Activated gamma-delta T cell treated with anti-CD3 and anti-CD28 coated beads, Interleukin-2, amount 50 U/mL, for 16 hours (primary cell): ENCODE data around the gene DAZAP2.

ENCODE experiments used
- DNase-seq: peaks from one replicate; pipeline ENCODE4 v3.0.0-alpha.2; 2020; ENCODE audit warnings: low read depth

Gene DAZAP2, protein sequence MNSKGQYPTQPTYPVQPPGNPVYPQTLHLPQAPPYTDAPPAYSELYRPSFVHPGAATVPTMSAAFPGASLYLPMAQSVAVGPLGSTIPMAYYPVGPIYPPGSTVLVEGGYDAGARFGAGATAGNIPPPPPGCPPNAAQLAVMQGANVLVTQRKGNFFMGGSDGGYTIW

DNA sequence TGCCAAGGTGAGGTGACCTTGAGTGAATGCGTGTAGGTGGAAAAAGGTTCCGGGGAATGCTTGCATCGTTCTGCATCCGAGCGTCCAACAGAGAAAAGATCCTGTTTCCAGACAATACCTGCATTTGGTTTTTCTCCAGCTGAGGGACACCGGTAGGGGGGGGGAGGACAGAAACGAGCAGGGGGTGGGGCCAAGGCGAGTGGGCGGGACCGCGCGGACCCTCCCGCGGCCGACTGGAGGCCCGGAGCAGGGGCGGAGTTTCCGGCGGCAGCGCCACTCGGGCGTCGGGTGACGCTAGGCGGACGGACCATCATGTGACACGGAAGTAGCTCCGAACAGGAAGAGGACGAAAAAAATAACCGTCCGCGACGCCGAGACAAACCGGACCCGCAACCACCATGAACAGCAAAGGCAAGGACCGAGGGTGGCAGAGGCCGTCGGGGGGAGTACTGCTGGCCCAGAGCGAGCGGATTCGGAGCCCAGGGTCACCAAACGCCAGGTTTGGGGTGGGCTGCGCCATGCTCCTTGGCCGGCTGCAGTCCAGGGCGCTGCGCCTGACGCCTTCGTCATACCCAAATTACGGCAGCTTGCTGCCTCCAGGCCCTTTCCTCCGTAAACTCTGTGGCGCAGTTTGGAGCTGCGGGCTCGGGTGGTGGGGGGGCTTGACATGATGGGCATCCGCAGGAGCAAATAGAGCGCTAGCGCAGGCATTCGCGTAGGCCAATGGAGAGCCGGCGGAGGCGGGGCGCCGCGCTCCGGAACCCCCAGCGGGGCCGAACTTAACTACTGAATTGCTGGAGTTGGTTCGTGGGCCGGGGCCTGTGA lies at the start of gene DAZAP2:
TSS of gene DAZAP2 (plus strand) at position 317 of the 825 bp plus-strand sequence. CDS start at position 399, 82 bp downstream.
- peak; percentile 91 for DNase-seq

DNA sequence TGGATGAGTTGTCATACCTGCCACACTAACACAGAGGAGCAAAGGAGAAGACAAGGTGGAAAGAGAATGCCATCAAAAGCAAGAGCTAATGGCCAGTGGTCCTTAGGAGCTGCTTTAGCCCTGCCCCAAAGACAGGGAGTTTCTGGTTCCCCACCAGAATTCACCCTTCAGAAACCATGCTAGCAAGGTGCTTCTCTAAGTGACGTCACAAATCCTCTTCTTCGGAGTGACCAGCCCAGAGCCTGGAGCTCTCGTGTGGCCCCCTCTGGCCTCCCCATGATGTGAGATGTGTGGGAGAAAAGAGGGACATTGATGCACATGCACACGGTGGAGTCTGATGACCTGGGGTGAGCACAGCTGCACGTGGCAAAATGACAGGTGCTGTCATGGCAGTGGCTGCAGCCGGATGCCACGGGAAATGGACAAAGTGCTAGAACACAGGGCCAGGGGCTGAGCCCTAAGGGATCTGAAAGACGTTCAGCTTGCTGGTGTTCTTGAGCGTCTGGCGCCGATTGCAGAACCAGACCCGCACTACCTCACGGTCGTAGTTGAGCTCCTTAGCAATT lies 48.8 kb upstream of the DAZAP2 start:
- DNase-seq = no peak

DNA sequence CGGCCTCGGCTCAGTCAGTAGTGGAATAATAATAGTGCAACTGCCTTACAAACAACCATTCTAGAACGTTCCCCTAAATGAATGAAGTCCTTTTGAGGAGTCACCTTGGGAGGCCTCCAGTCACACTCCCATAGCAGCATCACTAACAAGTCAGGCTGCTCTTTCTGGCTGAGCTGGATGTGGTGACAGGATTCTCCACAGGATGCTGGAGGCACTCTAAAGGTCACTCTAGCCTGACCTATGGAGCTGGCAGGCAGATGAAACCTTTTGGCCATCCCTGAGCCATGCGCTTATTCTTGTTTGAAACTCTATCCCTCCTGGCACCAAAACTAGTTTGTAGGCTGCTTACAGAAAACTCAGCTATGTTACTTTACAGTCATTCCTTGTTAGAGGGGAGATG lies 47.8 kb upstream of the DAZAP2 start:
- no peak for DNase-seq

DNA sequence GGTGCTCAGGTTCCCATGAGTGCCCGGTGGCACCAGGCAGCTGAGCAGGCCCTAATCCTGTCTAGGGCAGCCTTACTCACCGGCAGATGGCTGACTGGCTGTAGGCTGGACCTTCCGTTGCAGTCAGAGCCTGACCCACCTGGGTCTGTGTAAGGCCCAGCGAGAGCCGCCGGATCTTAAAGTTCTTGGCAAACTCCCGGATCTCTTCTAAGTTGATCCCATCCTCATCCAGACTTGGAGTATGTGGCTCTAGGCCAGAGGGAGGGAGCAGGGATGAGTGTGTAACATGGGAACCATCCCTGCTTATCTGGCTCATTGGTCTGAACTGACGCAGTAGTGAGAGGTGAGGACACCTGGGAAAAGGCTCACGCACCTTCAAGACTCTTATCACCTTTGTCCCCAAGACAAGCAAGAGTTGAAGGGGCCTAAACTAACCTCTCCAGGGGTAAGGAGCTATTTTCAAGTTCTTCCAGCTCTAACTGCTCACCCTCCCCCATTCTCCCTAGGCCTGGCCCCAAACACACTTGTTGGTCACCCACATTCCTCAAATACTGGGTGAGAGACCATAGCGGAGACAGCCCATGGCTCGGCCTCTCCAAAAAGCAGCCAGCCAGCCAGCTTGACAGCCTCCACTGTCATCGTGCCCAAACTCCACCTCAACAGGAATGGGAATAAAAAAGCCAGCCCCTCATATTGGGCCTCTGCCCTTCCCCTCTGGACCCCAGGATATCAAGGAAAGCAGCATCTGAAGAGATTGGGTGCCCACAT lies 46.9 kb upstream of the DAZAP2 start:
- DNase-seq = no peak

DNA sequence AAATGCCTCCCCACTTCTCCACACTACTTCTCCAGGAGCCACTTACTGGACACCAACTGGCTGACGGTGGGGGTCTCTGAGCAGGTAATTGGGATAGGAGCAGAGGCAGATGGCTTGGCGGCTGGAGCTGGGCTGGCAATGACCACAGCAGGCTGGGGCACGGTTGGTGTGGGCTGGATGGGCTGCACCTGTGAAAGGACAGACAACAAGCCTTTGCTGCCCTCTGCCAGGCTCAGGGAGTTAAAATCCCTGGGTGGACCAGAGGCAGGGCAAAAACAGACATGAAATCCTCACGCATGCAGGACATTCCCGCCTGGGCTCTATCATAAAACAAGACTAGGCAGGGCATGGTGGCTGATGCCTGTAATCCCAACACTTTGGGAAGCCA lies 46.3 kb upstream of the DAZAP2 start:
- no peak for DNase-seq

DNA sequence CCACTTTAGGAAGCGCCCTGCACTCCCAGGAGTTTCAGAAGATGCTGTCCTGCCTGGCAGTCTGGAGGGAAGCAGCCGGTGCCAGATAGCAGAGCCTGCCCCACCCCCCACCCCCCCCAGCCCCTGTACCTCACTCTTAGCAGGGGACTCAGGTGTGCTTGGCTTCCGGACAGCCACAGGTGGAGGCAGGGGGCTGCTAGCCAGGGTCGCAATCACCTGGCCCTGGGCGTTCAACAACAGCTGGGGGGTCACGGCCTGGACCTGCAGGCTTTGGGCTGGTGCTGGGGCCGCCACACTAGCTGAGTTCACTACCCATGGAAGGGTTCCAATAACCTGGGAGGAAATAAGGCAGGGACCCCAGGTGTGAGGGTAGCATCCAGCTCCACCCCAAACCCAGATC lies 42.8 kb upstream of the DAZAP2 start:
- DNase-seq = no peak

DNA sequence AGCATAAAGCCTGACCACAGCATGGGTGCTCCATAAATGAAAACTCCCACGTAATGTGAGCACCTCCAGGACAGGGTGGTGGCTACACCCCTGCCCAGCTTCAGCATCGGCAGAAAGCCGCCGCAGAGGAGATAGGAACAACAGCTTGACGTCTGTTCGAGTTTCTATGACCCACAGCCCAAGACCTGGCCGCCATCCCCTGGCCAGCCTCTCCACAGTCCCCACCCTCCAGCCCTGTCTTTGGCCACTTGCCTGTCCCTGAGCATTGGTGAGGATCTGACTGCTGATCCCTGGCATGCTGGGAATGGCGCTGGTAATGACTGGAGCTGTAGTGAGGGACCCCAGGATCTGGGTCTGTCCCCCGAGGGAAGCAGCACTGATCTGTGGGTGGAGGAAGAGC lies 42.1 kb upstream of the DAZAP2 start:
- DNase-seq = no peak

DNA sequence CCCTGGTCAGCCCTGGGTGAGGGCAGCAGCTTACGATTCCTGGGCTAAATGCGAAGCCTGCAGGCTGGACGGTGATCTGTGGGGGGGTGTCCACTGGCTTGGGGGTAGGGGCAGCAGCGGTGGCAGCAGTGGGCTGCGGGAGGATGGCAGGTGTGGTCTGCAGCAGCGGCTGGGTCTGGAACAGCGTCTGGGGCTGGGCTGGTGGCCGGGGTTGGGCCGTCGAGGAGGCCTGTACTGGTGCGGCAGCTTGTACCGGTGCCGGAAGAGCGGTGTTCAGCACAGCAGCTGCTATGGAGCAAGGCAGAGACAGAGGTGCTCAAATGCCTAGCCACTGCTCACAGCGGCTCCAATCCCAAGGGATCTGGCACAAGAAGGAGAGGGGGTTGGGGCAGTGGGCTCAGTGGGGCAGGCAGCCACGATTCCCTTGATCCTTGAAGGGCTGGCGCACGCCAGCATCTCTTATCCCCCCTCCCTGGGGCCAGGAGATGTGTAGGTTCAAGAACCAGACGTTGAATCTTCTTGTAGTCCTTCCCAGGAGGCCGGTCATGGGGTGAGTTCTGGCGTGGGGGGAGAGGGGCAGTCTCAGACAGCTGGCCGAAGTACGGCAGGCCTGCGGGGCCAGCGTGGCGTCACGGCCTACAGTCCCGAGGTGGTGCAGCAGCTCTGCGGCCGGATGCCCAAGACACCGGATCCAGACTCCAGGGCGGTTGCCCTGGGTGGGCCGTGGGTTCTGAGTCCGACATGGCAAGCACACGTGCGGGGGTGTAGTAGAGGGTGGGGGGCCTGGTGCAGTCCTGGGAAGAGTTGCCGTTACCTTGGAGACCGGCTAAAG lies 40.7 kb upstream of the DAZAP2 start:
- no peak for DNase-seq

DNA sequence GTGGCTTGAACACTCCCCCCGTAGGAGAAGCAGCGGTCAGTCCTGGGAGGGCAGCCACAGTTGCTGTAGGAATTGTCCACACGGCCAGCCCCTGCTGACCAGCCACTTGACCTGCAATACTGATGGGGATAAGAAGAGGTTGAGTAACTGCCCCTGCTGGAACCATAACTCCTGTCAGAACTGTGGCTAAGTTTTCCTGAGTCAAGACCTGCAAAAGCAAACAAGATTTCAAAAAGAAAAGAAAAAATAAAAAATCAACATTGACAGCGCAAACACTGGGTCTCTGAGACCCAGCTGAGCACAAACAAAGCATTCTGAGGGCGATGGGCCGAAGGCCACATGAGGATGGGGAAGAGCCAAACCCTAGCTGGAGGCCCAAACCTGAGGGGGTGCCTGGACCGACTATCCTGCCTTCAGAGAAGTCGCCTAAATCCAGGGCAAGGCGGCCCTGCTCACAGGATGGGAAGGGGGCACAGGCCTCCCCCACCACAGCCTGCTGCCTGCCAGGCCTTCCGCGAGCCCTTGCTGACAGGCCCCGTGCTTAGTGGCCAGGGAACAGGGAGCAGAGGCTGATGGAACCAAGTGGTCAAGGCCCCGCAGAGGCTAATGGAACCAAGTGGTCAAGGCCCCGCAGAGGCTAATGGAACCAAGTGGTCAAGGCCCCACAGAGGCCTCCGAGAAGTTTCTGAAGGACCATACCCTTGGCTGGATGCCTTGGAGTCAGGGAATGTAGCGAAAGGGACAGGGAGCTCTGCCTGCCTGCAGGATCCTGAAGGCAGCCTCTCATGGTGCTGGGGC lies 39.9 kb upstream of the DAZAP2 start:
- DNase-seq = no peak

DNA sequence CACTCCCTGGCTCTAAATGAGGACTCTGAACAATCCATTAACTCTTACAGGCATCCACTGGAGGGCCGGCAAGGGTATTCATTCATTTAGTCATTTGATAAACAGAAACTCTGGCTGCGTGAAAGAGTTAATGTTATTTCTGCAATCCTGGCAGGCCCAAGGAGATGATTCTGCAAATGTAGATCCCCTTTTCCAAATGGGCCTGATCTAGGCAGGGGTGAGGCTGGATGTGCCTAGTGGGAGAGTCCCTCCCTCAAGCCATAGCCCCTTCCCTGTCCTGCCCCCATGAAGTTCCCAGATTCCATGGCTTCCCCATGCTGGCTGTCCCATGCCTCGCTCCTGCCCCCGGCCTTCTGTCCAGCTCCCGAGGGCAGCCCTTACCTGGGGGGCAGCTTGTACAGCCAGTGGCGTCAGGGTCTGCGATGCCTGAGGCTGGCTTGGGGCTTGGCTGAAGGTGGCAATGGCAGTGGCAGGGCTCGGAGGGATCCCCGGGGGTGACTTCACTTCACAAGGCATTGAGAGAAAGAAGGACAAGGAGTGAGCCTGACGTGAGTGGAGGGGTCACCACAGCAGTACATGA lies 39.2 kb upstream of the DAZAP2 start:
- DNase-seq = no peak

DNA sequence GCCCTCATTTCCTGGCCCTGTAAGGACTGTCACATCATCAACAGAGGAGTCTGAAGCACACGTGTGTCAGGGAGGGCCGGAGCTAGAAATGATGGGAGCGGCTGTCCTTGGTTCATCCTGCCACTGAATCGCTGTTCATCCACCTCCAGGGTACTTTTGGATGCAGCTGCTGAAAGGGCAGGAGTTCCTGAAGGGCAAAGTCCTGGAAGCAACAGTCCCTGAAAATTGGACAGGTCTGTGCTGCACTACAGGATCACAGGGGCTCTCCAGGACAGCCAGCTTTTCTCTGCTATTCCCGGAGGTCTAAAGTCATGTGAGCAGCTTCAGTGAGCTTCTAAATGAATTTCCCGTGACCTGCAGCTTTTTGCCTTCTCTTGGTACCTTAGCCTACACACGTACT lies 38.5 kb upstream of the DAZAP2 start:
- DNase-seq = no peak

DNA sequence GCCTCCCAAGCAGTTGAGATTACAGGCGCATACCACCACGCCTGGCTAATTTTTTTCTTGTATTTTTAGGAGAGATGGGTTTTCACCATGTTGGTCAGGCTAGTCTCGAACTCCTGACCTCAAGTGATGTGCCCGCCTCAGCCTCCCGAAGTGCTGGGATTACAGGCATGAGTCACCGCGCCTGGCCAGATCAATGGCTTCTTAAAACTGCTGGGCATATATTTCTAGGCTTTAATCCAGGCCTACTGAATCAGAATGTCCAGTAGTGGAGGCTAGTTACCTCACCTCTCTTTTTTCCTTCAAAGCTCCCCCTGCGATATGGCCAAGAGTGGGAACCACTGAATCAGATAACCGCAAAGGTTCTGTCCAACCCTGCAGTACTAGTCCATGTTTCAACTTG lies 37.8 kb upstream of the DAZAP2 start:
- no peak for DNase-seq

DNA sequence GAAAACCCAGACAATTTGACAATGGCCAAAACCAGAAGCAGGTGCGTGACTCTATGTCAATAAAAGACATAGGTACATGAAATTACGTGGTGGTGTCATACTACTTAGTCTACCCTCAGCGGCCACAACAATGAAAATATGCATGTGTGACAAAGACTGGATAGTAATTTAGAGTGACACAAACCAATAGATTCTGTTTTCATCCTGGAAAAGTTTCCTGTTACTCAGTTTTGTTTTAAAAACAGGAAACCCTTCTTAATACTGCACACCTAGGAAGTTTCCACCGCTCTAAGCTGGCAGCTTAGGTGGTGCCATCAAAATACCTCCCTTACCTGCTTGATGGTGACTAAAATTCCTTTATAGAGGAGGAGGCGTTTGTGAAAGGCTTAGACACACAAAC lies 35.9 kb upstream of the DAZAP2 start:
- DNase-seq = no peak

DNA sequence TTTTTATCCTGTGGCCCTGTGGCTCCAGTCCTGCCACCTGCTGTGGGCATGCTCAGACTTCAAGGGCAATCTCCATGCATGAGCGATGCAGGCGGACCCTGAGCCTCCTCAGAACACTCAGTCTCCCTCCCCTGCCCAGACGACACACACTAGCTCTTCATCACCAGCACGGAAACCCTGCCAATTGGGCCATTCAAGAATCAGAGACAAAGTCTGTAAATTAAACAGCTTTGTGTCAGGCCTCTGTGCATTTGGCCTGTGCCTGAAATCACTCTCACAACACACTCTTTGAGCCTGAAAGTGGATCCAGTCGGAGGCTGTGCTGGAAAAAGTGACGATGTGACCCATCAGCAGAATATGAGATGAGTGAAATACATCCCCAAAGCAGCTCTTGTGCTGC lies 33.3 kb upstream of the DAZAP2 start:
- no peak for DNase-seq

DNA sequence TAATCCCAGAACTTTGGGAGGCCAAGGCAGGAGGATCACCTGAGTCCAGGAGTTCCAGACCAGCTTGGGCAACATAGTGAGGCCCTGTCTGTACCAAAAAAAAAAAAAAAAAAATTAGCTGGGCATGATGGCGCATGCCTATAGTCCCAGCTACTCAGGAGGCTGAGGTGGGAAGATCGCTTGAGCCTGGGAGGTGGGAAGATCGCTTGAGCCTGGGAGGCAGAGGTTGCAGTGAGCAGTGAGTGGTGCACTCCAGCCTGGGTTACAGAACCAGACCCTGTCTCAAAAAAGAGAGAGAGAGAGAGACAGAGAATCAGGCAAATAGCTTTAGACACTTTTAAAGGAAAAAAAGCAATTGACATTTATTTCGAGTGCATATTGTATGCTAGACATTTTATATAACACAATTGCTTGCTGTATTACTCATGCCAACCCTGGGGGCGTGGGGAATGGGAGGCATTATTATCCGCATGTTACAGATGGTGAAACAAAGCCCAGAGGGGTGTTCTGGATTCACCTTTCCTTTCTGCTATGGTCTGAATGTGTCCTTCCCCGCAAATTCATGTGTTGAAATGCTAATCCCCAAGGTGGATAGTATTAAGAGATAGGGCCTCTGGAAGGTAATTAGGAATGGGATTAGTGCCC lies 30.5 kb upstream of the DAZAP2 start:
- DNase-seq = no peak

DNA sequence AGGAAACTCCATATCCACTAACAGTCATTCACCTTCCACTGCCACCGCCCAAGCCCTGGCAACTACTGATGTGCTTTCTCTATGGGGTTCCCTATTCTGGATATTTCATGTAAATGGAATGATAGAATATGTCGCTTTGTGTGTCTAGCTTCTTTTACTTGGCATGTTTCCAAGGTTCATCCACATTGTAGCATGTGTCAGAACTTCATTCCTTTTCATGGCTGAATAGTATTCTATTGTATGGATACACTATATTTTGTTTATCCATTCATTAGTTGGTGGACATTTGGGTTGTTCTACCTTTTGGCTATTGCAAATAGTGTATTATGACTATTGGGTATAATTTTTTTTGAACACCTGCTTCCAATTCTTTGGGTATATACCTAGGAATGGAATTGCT lies 29.4 kb upstream of the DAZAP2 start:
- no peak for DNase-seq

DNA sequence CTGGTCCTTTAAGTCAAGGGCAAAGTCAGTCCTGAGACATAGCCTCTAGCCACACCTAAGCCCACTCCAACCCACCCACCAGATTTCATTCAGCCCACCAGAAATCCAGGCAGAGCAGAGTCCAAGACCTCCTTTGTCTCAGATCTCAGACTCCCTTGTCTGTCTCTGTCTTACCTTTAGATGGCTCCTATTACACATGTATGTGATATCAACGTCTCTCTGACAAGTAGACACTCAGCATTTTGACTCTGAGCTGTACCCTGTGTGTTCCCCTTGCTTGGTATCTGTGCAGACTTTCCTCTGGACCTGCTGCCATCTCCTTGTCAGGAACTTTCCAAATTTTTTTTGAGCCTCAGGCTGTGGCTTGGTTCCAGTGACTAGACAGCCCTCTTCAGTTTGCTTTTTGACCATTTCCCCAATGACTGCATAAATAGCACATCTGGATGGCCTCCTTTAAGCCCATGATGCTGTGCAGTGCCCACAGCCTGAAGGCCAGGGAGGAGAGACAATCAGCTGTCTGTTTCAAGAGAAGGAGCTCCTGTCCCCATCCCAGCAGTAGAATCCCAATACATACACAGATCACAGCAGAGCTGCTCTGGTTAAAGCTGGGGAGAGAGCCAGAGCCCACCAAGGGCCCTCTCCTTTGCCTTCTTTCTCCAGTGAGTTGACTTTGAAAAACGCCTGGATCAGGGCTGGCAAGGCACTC lies 27.8 kb upstream of the DAZAP2 start:
- no peak for DNase-seq

DNA sequence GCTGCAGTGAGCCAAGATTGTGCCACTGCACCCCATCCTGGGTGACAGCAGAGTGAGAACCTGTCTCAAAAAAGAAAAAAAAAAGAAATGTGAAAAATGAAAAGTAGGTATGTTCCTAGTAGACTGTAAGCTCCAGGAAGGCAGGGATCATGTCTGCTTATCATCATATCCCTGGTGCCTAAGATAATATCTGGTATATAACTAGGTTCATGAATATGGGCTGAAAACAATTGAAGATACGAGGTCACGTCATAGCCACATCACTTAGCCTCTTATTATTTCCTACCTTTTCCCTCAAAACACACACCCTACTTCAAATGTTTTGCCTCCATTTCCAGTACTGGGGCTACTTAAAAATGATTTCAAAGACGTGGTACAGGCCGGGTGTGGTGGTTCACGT lies 23.7 kb upstream of the DAZAP2 start:
- DNase-seq = no peak

DNA sequence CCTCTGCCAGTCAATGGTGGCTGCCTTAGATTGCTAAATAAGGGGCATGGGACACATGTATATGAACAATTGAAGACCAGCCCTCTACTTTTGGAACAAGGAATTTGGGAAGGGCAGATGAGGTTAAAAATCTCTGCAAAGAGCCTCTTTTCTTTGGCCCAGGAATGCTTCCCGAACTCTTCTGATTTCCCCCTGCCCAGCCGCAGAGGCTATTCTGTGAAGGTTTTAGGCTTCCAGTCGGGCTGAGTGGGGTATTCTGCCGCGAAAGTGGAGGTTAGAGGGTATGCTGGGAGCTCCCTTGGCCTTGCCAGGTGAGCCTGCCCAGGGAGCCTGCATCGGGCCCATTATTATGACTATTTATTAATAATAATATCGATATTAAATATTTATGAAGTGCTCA lies 22.0 kb upstream of the DAZAP2 start:
- DNase-seq = no peak
